IMR-90 (cell line): ENCODE measurements around the gene TRIM46.

Source experiments
- CTCF ChIP-seq: conservative IDR thresholded peaks from 2 replicates; pipeline ENCODE4 v1.5.1; 2012; ENCODE audit warnings: mild to moderate bottlenecking, low read depth, low read length, improper control_type of control experiment
- POLR2A ChIP-seq: IDR thresholded peaks from 2 replicates; pipeline ENCODE4 v1.6.1; 2012; ENCODE audit warnings: mild to moderate bottlenecking, low read depth, low read length

- TF ChIP-seq CTCF, result no peak
- TF ChIP-seq POLR2A, result no peak
Measured at GRCh38 chr1:155186067-155186793, 12.6 kb downstream of the TRIM46 start.
